Esophagus squamous epithelium (tissue), 5 donors: ENCODE data around the gene SRPX. TPM values are rescaled to one million over a fixed set of nuclear protein-coding genes. Genes with fewer than 3 reads are reported as not detected.

Experiments used
- DNase-seq: peaks from one replicate; lab custom pipeline; 2025; lab: John Stamatoyannopoulos, UW
- H3K27ac ChIP-seq, 4 donors: fragments of 200-600 bp; sonication (generic); one replicate each; pipeline ENCODE4 v1.5.1; 2016 to 2019; ENCODE audit warnings: mild to moderate bottlenecking in 1 of 4
- H3K27me3 ChIP-seq, 4 donors: fragments of 200-600 bp; sonication (generic); 1 replicate in 3 of 4; 2 replicates in 1 of 4; pipeline versions ENCODE4 v1.5.1 to v1.6.0; 2017 to 2021; ENCODE audit warnings: antibody characterized with exemption in 1 of 4
- H3K36me3 ChIP-seq, 3 donors: fragments of 200-600 bp; sonication (generic); one replicate each; pipeline ENCODE4 v1.5.1; 2016 to 2019
- H3K4me1 ChIP-seq, 3 donors: fragments of 200-600 bp; sonication (generic); one replicate each; pipeline ENCODE4 v1.5.1; 2017 to 2019
- H3K4me3 ChIP-seq, 4 donors: fragments of 200-600 bp; sonication (generic); 1 replicate in 3 of 4; 2 replicates in 1 of 4; pipeline ENCODE4 v1.5.1; 2016 to 2019; ENCODE audit warnings: mild to moderate bottlenecking in 2 of 4, moderate library complexity in 1 of 4
- H3K9me3 ChIP-seq, 3 donors: fragments of 200-600 bp; sonication (generic); one replicate each; pipeline ENCODE4 v1.5.1; 2016 to 2019
- POLR2A ChIP-seq, 4 donors: fragments of 450-650 bp; IDR thresholded peaks; one replicate each; pipeline ENCODE4 v1.6.1; 2017; ENCODE audit warnings: antibody characterized with exemption in 4 of 4, mild to moderate bottlenecking in 4 of 4, moderate library complexity in 3 of 4
- WGBS, 2 donors: methylation state at CpG; one replicate each; pipeline ENCODE4 v1.1.5; 2018; 5-methylcytosine and 5-hydroxymethylcytosine counted together
- intact Hi-C: fragments of 100-400 bp; cut with DNase I; formaldehyde crosslinking; loops from one replicate; pipeline ENCODE4 v1.15.0; 2022
- total RNA-seq, 4 donors: library from RNA; depleted of rRNA; stranded (reverse); fragments of >200 nt; gene quantifications; one replicate each; pipeline ENCODE4 v1.1.0, GENCODE V29; 2016
- TF ChIP-seq, protein P1 (sequence below), 6 experiments: fragments of 450-650 bp in 4 of 6; fragments of 200-600 bp in 2 of 6; sonication (generic) in 2 of 6; IDR thresholded peaks; one replicate each; pipeline ENCODE4 v1.5.1; 2016 to 2019; ENCODE audit warnings: antibody characterized with exemption in 6 of 6, mild to moderate bottlenecking in 4 of 6, moderate library complexity in 4 of 6
- donor health status: DM: yes; HTN: yes; CAD: no.

The SRPX gene
- total RNA-seq, 4 donors from 2014 or later: 0.99 to 88.1 (median 16.0) TPM

DNA sequence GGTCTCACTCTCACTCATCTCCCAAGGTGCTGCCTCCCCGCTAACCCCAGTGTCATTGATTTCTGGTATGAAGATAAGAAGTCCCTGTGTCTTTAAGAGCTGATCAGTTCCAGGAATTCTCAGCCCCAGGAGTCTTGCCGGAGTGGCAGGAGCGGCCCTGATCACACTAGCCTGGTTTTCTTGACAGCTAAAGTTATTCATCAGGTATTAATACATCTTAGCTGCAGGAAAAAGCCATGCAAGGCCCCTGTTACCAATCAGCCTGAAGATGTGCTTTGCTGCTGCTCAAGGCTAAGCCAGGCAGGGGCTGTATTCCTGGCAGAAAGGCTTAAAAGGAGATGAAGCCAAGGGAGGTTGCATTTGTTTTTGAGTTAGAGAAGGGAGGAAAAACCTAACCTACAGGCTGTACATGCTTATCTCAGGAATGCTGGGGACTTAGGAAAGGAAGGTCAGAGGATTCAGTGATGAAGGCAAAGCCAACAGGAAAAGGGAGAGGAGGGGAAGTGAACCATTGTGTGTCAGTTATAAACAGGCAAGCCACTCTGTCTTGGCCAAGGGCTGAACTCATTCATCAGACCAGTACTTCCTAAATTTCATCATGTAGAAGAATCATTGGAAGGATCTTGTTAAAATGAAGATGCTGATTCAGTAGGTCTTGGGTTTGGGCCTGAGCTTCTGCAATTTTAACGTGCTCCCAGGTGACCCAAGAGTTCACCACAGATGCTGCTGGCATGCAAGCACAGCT is 8.6 kb downstream of the SRPX start:
- DNase-seq: no peak
- Histone ChIP-seq H3K27ac (no peak overlapping the region), H3K36me3 (no peaks in the 10 kb centered on the region), H3K27me3 (peaks cover 0 to 2% (median 0%) of the 10 kb centered on the region in 4 donors), H3K4me1 (no peaks in the 10 kb centered on the region), H3K9me3 (no peaks in the 10 kb centered on the region), H3K4me3 (no peak overlapping the region)
- WGBS, 2 donors: 50% methylated on average over 1 of the region's 4 CpGs; no CpG with 5 or more reads in 1 of the 2 donors
- TF ChIP-seq POLR2A (IDR thresholded peaks at IDR 0.05): no peak
- intact Hi-C loops: no loop called here

DNA sequence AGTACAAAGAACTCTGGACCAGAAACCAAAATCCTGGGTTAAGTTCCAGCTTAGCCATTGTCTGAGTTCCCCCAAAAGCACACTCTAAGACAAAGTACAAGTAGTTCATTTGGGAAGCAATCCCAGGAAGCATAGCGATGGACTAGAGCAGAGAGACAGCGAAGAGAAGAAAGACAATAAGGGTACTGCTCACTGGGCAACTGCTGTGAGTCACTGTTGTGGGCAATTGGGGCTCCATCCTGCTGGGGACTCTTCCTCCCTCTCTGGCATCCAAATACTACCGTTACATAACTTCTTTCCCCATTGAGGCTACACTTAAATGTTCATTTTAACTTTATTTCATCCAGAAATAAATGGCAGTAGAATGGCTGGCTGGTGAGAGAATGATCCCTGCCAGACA is 14.1 kb downstream of the SRPX start:
- H3K4me1 ChIP-seq: no peaks in the 10 kb centered on the region
- H3K27ac ChIP-seq: no peak overlapping the region
- intact Hi-C loops: no loop called here
- no peaks in the 10 kb centered on the region for H3K9me3 ChIP-seq
- TF ChIP-seq, protein P1, sequence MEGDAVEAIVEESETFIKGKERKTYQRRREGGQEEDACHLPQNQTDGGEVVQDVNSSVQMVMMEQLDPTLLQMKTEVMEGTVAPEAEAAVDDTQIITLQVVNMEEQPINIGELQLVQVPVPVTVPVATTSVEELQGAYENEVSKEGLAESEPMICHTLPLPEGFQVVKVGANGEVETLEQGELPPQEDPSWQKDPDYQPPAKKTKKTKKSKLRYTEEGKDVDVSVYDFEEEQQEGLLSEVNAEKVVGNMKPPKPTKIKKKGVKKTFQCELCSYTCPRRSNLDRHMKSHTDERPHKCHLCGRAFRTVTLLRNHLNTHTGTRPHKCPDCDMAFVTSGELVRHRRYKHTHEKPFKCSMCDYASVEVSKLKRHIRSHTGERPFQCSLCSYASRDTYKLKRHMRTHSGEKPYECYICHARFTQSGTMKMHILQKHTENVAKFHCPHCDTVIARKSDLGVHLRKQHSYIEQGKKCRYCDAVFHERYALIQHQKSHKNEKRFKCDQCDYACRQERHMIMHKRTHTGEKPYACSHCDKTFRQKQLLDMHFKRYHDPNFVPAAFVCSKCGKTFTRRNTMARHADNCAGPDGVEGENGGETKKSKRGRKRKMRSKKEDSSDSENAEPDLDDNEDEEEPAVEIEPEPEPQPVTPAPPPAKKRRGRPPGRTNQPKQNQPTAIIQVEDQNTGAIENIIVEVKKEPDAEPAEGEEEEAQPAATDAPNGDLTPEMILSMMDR (IDR thresholded peaks at IDR 0.05): no peak
- TF ChIP-seq POLR2A (IDR thresholded peaks at IDR 0.05): no peak
- 55 to 81% methylated on average over 3 of the region's 3 CpGs for WGBS, 2 donors
- H3K36me3 ChIP-seq: no peaks in the 10 kb centered on the region
- no peak overlapping the region for H3K4me3 ChIP-seq
- no peaks in the 10 kb centered on the region for H3K27me3 ChIP-seq
- no peak for DNase-seq

DNA sequence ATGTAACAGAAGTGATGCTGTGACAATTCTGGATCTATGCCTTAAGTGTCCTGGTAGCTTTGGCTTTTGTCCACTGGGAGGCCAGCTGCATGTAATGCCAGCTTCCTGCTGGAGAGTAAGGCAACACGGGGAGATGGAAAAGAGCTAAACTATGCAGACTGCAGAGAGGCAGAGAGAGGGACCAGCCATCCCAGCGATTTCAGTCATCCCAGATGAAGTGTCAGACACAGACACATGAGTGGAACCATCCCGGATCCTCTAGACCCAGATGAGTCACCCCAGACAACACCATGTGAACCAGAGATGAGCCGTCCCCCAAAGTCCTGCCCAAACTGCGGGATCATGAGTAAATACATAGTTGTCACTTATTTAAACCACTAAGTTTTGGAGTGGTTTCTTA is 14.6 kb downstream of the SRPX start:
- Histone ChIP-seq H3K4me3 (no peak overlapping the region), H3K9me3 (no peaks in the 10 kb centered on the region), H3K36me3 (no peaks in the 10 kb centered on the region), H3K27me3 (no peaks in the 10 kb centered on the region), H3K27ac (no peak overlapping the region), H3K4me1 (no peaks in the 10 kb centered on the region)
- no peak for DNase-seq
- intact Hi-C loops: no loop called here
- WGBS, 2 donors: 62% methylated on average over 3 of the region's 5 CpGs; no CpG with 5 or more reads in 1 of the 2 donors
- no peak for TF ChIP-seq POLR2A (IDR thresholded peaks at IDR 0.05)

DNA sequence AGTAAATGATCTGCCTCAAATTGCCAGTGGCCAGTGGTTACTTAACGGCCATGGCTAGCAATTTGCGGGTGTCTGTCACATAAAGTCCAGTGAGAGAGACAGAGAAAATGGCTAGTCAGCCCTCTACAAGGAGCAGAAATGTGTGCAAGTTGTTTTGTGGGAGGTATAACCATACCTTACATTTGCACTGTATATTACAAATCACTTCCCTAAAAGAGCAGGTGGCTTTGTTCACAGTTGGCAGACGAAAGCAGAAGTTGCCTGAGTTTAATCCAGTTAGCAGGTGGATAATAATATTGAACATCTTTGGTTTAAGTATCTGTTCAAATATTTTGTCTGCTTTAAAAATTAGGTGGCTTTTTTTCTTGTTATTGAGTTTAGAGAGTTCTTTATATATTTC is 15.6 kb downstream of the SRPX start:
- 50 to 67% methylated on average over 1 to 3 of the region's 3 CpGs for WGBS, 2 donors
- no peak for TF ChIP-seq POLR2A (IDR thresholded peaks at IDR 0.05)
- TF ChIP-seq, protein P1 (IDR thresholded peaks at IDR 0.05): no peak
- H3K36me3 ChIP-seq: no peaks in the 10 kb centered on the region
- H3K9me3 ChIP-seq: no peaks in the 10 kb centered on the region
- no peak overlapping the region for H3K27ac ChIP-seq
- DNase-seq: no peak
- no peaks in the 10 kb centered on the region for H3K27me3 ChIP-seq
- no peak overlapping the region for H3K4me3 ChIP-seq
- H3K4me1 ChIP-seq: no peaks in the 10 kb centered on the region
- intact Hi-C loops: no loop called here

DNA sequence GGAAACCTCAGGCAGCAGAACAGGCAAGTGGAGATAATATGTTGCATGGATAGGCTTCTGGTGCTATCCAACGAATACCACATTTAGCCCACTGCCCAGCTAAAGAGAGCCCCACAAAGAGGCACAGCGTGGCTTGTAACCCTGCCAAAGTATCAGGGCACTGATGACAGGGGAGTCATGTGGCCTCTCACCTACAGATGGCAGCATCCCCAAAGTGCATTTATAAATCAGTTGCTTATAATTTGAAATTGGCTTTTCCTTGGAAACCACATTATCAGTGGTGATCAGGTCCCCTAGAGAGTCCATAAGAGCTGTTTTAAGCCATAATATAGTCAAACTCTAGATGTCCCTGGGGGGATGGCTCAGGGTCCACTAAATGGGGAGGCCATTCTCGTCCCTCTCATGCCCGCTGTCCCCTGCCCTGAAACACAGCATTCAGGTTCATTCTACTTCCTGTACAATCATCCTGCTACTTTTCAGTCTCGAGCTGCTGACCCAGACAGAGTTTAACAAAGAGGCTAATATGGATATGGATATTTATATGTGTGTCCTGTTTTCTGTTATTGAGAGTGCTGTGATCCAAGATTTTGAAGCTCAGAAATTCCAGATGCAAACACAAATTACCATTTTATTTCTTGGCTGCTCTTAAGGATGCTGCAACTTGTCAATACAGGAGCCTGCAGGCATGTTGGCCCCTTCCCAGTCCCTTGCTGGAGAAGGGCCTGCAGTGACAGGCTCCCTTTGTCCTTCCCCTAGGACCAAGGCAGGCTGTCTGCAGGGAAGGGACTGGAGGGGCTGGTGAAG is 28.5 kb downstream of the SRPX start:
- no peak for DNase-seq

More for the DNA sequence above, 28.5 kb downstream of the SRPX start:
- intact Hi-C loops: no loop called here
- no peak for TF ChIP-seq POLR2A (IDR thresholded peaks at IDR 0.05)
- TF ChIP-seq, protein P1 (IDR thresholded peaks at IDR 0.05): peak in 3 of 6 experiments; percentile 22 to 46 (median 29)
- Histone ChIP-seq H3K4me1 (peaks cover 0 to 6% (median 0%) of the 10 kb centered on the region in 3 donors), H3K27ac (no peak overlapping the region), H3K4me3 (no peak overlapping the region), H3K27me3 (no peaks in the 10 kb centered on the region), H3K36me3 (no peaks in the 10 kb centered on the region), H3K9me3 (no peaks in the 10 kb centered on the region)
- 33 to 54% methylated on average over 3 to 5 of the region's 5 CpGs for WGBS, 2 donors
